Prostate gland (tissue), 2 donors: ENCODE measurements around the gene FGF12.

Experiments
- CTCF ChIP-seq, 4 experiments: fragments of 200-600 bp in 2 of 4; fragments of 450-650 bp in 2 of 4; sonication (generic) in 2 of 4; IDR thresholded peaks; 1 replicate in 3 of 4; 2 replicates in 1 of 4; pipeline ENCODE4 v1.5.1; 2016 to 2019; ENCODE audit warnings: antibody characterized with exemption in 4 of 4, mild to moderate bottlenecking in 2 of 4, moderate library complexity in 2 of 4
- POLR2AphosphoS5 ChIP-seq: sonication (generic); formaldehyde crosslinking; IDR thresholded peaks from one replicate; pipeline ENCODE4 v1.6.1; 2017; ENCODE audit warnings: antibody characterized with exemption

DNA sequence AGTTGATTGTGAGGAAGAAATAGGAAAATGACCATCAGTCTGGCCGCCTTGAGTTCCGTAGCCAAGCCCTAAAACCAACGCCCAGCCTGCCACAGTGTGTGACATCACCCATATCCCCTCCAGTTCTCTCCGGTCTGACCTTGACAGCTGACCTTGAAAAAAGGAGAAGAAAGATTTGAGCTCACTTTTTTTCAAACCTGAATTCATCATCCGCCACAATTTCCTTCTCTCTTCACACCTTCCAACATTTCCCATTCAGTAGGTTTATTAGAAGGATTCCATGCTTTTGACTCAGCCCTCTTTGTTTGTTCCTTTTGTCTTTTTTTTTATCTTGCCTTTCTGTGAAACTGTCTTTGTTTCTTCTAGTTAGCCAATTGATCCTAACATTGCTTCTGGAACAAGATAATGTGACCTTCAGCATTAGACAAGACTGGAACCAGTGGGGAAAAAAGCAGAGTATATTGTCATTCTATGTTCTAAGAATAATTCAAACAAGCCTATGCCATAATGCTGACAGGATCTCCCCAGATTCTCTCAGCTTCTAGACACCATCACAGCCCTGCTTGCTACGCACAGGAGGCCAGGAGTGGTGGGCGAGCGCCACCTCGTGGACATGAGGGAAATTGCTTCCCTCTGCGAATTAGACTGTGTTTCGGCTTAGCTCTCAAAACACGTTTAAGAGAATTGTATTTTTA, 283.1 kb downstream of the FGF12 start:
- no peak for TF ChIP-seq POLR2AphosphoS5
- peak; percentile 75 to 92 (median 86) for TF ChIP-seq CTCF (IDR thresholded peaks at IDR 0.05)
